GM18505 (cell line): ENCODE data around the gene IL1R2.

Experiments used
- ATAC-seq: cut with Tn5 transposase; IDR thresholded peaks from one replicate; pipeline ENCODE4 v1.9.1; 2021; ENCODE audit not compliant: unreplicated experiment
- POLR2A ChIP-seq: IDR thresholded peaks from 4 replicates; pipeline ENCODE4 v1.6.1; 2011; ENCODE audit warnings: borderline replicate concordance; ENCODE audit not compliant: insufficient read depth, insufficient read length; ENCODE audit errors: extremely low read depth

IL1R2 gene

GRCh38 chr2:102025583-102026267, 34.0 kb downstream of the IL1R2 start:
- TF ChIP-seq POLR2A = no peak
- peak; percentile 35 for ATAC-seq

- ATAC-seq = no peak
- TF ChIP-seq POLR2A = no peak
These were observed 35.5 kb downstream of the IL1R2 start for GRCh38 chr2:102027036-102027980.

GRCh38 chr2:102028470-102028869, 36.7 kb downstream of the IL1R2 start:
- no peak for ATAC-seq
- no peak for TF ChIP-seq POLR2A

- no peak for TF ChIP-seq POLR2A
- ATAC-seq = no peak
These were observed 37.6 kb downstream of the IL1R2 start for GRCh38 chr2:102029405-102029804.

DNA sequence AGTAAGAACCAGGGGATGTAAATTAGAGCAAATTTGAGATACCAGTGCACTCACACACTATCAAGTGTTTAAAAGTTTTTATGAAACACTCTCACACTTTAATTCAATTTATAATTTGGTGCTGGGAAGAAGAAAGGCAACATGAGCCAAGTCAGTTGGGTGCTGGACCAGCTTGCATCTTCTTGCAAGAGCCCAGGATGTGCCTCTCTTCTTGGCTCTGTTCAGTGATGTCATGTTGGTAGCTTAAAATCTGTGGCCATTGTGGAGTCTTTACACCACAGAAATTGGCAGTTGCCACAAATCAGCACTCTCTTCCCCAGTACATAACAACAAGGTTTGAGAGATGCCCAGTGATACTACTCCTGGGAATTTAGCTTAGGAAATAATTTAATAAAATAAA, 38.2 kb downstream of the IL1R2 start:
- ATAC-seq = no peak
- TF ChIP-seq POLR2A = no peak

- TF ChIP-seq POLR2A = no peak
- ATAC-seq = no peak
These were observed 38.7 kb downstream of the IL1R2 start for GRCh38 chr2:102030502-102030854.

DNA sequence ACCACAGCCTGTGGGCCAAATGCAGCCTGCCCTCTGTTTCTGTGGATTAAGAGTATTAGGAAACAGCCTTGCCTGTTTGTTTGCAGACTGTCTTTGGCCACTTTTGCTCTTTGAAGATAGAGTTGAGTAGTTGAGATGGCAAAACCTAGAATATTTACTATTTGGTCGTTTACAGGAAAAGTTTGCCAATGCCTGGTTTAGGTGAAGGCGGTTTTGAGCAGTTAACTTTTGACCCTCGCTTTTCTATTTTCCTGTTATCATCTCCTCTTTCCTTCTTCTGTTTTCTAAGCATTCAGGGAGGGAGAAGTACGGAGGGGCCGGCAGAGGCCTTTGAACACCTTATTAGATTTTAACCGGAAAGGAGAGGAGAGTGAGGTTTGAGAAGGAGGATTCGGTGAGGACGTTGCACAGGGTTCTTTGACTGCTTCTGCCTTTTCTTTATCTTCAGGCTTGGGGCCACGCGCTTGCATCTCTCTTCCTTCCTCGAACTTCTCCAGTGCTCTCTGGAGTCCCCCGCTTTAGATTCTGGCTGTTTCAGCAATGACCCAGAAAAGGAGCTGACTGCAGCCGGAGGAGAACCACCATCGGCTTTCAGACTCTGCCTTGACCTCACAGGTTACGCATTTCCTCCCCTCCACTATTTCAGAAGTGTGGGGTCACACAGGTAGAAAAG, 39.2 kb downstream of the IL1R2 start:
- ATAC-seq = no peak
- no peak for TF ChIP-seq POLR2A

- TF ChIP-seq POLR2A = no peak
- ATAC-seq = no peak
These were observed 40.7 kb downstream of the IL1R2 start for GRCh38 chr2:102032368-102033030.

DNA sequence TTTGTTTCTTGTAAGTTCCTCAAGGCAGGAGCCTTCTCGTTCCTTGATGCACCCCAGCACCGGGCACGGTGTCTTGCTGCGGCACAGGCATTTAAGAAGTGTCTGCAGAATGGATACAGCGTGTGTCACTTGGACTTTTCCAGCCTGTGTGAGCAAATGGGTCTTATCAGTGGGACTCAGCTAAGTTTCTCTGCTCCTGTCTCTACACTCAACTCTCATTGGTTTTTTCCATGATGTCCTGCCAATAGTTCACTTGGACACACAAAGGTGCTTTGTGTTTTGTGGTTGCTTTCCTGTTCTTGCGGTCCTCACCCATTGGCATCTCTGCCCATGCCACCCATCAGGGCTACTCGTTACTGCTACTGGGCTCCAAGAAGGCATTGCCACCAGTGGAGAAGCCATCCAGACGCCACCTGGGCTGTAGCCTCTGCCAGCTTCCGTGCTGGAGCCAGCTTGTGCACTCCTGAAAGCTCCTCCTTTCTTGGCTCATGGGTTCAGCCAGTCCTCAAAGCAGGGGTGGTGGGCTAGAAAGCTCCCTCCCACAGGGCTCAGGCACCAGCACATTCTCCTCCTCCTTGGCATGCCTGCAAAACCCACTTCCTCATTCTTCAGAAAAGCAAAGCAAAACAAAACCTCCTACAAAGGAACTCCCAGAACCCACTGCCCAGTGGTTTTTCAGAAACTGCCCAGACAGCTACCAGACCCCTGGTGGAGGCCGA, 41.4 kb downstream of the IL1R2 start:
- ATAC-seq = peak; percentile 73
- TF ChIP-seq POLR2A = no peak

DNA sequence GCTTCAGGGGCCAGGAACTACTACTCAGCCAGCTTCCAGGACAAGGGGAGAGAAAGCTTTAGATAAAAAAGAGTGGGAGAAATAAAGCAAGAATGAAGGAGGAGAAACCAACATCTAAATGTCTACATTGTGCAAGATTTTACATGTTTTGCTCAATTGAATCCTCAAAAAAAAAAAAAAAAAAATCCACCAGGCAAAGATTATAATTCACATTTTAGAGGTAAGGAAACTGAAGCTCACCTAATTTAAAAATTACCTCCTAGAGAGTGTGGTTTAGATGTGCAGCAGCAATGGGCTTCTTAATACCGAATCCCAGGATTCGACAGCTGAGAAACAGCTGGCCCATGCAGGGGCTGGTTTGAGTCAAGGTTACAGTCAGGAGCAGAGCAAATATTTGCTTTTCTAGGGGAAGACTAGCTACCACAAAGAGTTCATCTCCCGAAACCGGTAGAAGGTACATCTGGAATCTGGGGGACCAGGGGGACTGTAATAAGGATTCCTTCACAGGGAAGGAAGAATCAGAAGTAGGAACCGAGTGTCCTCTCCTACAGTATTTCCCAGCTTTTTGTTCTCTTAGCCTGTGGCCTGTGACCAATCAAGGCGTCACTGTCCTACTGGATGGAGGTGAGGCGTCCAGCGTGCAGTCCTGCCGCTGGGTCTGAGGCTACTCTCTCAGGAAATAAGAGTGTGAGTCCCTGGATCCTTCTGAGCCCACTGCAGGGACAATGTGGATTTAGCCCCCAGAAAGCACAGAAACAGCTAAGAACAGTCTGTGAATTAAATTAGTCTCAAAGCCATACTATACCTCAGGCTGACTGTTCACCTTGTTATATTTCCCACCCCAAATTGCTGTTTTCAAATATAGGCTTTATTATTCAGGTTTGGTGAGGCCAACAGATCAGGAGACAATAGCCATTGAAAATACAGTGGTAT, 42.3 kb downstream of the IL1R2 start:
- ATAC-seq = no peak
- TF ChIP-seq POLR2A = no peak

DNA sequence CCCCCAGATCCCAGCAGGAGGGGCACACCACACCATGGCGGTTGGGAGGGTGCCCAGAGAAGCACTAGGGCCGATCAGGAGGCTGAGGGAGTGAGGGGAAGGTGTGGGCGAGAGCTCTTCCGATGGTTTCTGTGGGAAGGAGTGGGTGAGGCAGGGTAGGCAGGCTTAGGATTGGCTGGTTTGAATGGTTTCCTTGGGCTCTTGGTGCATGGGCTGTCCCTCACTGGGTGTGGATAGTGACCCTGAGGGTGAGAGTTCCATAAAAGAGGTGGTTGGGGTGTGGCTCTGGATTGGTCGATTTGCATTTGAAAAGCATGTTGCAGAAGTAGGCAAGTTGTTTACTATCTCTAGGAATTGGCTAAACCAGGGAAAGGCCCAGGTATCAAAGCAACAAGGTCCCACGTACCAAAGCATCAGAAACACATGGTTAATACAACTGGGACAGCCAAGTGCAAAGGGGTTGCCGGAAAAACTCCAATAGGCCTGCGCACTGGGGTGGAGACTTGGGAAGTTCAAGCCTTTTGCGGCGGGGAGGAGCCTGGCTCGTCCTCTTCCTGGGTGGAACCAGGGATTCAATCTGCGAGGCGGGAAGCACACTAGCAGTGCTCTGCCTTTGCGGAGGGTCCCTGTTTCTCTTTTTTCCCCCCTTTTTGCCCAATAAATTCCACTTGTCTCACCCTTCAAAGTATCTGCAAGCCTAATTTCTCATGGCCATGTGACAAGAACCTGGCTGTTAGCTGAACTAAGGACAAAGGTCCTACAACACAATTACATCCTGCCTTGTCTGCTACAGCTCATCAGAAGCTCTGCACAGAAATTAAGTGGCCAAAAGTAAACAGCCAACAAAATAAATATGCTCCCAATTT, 43.2 kb downstream of the IL1R2 start:
- ATAC-seq = no peak
- TF ChIP-seq POLR2A = no peak
